Mesendoderm (in vitro differentiated cells): ENCODE results near the gene CDCP1.

ENCODE experiments used
- DNase-seq: peaks from one replicate; pipeline ENCODE4 v3.0.0; 2013
- H2AK5ac ChIP-seq: 2 replicates; pipeline ENCODE4 v1.6.1; 2013; ENCODE audit warnings: low read length, inconsistent platforms
- H2BK120ac ChIP-seq: 2 replicates; pipeline ENCODE4 v1.6.1; 2013; ENCODE audit warnings: low read depth, mild to moderate bottlenecking, low read length, moderate library complexity, mixed read lengths
- H2BK15ac ChIP-seq: replicated peaks from 2 replicates; pipeline ENCODE4 v1.6.1; 2013; ENCODE audit warnings: low read depth, mild to moderate bottlenecking, moderate library complexity
- H2BK5ac ChIP-seq: 2 replicates; pipeline ENCODE4 v1.6.1; 2013; ENCODE audit warnings: low read length, inconsistent platforms
- H3K18ac ChIP-seq: 2 replicates; pipeline ENCODE4 v1.6.1; 2013; ENCODE audit warnings: mild to moderate bottlenecking, low read length, mixed read lengths
- H3K23ac ChIP-seq: one replicate; pipeline ENCODE4 v1.6.1; 2013; ENCODE audit warnings: low read length
- H3K27ac ChIP-seq: 2 replicates; pipeline ENCODE4 v1.5.1; 2013; ENCODE audit warnings: low read depth, mild to moderate bottlenecking, inconsistent platforms, low read length, moderate library complexity
- H3K27me3 ChIP-seq: 2 replicates; pipeline ENCODE4 v1.6.1; 2013; ENCODE audit warnings: low read length, control low read depth, mild to moderate bottlenecking, inconsistent platforms; ENCODE audit not compliant: insufficient read depth, poor library complexity
- H3K36me3 ChIP-seq: 2 replicates; pipeline ENCODE4 v1.6.1; 2013; ENCODE audit warnings: low read length, inconsistent platforms; ENCODE audit not compliant: control insufficient read depth, insufficient read depth
- H3K4ac ChIP-seq: one replicate; pipeline ENCODE4 v1.6.1; 2013; ENCODE audit warnings: low read depth, mild to moderate bottlenecking, low read length, moderate library complexity
- H3K4me1 ChIP-seq: 2 replicates; pipeline ENCODE4 v1.6.1; 2013; ENCODE audit warnings: low read depth, low read length, inconsistent platforms; ENCODE audit not compliant: control insufficient read depth
- H3K4me2 ChIP-seq: 2 replicates; pipeline ENCODE4 v1.6.1; 2013; ENCODE audit warnings: low read length
- H3K4me3 ChIP-seq: 2 replicates; pipeline ENCODE4 v1.5.1; 2013; ENCODE audit warnings: mild to moderate bottlenecking, low read length
- H3K56ac ChIP-seq: one replicate; pipeline ENCODE4 v1.6.1; 2013; ENCODE audit warnings: low read length
- H3K79me1 ChIP-seq: 2 replicates; pipeline ENCODE4 v1.6.1; 2013; ENCODE audit warnings: low read length, inconsistent platforms
- H3K79me2 ChIP-seq: 2 replicates; pipeline ENCODE4 v1.6.1; 2013; ENCODE audit warnings: mild to moderate bottlenecking, low read length; ENCODE audit not compliant: control insufficient read depth, insufficient read depth
- H3K9ac ChIP-seq: 2 replicates; pipeline ENCODE4 v1.6.1; 2013; ENCODE audit warnings: low read length, inconsistent platforms
- H4K5ac ChIP-seq: one replicate; pipeline ENCODE4 v1.6.1; 2013; ENCODE audit warnings: low read length
- H4K8ac ChIP-seq: one replicate; pipeline ENCODE4 v1.6.1; 2013; ENCODE audit warnings: low read depth, mild to moderate bottlenecking, control low read depth, low read length, moderate library complexity
- WGBS: extraction: QIAGEN DNeasy Blood & Tissue Kit; methylation state at CpG from one replicate; pipeline ENCODE4 v1.1.7; 2013; ENCODE audit warnings: low lambda C conversion rate, missing lambda C conversion rate; ENCODE audit not compliant: insufficient coverage; ENCODE audit errors: extremely low coverage; 5-methylcytosine and 5-hydroxymethylcytosine counted together

Gene CDCP1

DNA sequence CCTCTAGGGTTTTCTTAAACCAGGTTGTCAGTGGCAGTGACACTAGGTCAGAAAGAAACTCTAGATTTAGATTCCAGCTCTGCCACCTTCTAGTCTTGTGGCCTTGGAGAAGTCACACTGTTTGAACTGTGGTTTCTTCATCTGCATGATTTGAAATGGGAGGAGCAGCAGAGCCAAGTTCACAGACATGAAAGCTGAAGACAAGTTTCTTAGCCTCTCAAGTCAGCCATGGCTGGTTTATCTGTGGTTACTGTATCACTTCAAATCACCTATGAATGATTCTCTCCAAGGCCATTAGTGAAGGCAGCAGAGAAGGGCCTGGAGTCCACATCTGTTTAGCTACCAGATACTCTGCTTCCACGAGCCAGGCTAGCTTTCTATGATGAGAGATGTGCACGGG is 104.5 kb downstream of the CDCP1 start:
- H2BK5ac ChIP-seq = no peak overlapping the region
- DNase-seq = no peak
- H3K27ac ChIP-seq = no peak overlapping the region
- H3K79me1 ChIP-seq = no peaks in the 10 kb centered on the region
- no peak overlapping the region for H3K4ac ChIP-seq
- no peak overlapping the region for H3K4me2 ChIP-seq
- H2AK5ac ChIP-seq = no peak overlapping the region
- no peak overlapping the region for H4K8ac ChIP-seq
- peaks cover 3% of the 10 kb centered on the region for H3K27me3 ChIP-seq
- no peak overlapping the region for H2BK15ac ChIP-seq
- H3K36me3 ChIP-seq = no peaks in the 10 kb centered on the region
- H2BK120ac ChIP-seq = no peak overlapping the region
- H3K4me3 ChIP-seq = no peak overlapping the region
- no peak overlapping the region for H3K18ac ChIP-seq
- H3K4me1 ChIP-seq = peaks cover 1% of the 10 kb centered on the region
- no peaks in the 10 kb centered on the region for H3K79me2 ChIP-seq
- H3K56ac ChIP-seq = no peak overlapping the region
- no CpG with 5 or more reads among the region's 2 CpGs for WGBS
- no peak overlapping the region for H3K23ac ChIP-seq
- H3K9ac ChIP-seq = no peak overlapping the region
- no peak overlapping the region for H4K5ac ChIP-seq

GRCh38 chr3:45037720-45038455 is 108.3 kb downstream of the CDCP1 start:
- no CpG with 5 or more reads among the region's 11 CpGs for WGBS
- Histone ChIP-seq H2BK5ac (no peak overlapping the region), H3K56ac (no peak overlapping the region), H3K79me1 (no peaks in the 10 kb centered on the region), H2BK15ac (no peak overlapping the region), H3K36me3 (no peaks in the 10 kb centered on the region), H3K9ac (no peak overlapping the region), H4K8ac (no peak overlapping the region), H3K4me2 (no peak overlapping the region), H3K4me3 (no peak overlapping the region), H3K27me3 (peaks cover 8% of the 10 kb centered on the region), H3K4ac (no peak overlapping the region), H3K18ac (no peak overlapping the region), H3K27ac (no peak overlapping the region), H3K23ac (no peak overlapping the region), H3K79me2 (no peaks in the 10 kb centered on the region), H2BK120ac (no peak overlapping the region), H2AK5ac (no peak overlapping the region), H4K5ac (no peak overlapping the region), H3K4me1 (no peaks in the 10 kb centered on the region)
- DNase-seq = peak; percentile 97

DNA sequence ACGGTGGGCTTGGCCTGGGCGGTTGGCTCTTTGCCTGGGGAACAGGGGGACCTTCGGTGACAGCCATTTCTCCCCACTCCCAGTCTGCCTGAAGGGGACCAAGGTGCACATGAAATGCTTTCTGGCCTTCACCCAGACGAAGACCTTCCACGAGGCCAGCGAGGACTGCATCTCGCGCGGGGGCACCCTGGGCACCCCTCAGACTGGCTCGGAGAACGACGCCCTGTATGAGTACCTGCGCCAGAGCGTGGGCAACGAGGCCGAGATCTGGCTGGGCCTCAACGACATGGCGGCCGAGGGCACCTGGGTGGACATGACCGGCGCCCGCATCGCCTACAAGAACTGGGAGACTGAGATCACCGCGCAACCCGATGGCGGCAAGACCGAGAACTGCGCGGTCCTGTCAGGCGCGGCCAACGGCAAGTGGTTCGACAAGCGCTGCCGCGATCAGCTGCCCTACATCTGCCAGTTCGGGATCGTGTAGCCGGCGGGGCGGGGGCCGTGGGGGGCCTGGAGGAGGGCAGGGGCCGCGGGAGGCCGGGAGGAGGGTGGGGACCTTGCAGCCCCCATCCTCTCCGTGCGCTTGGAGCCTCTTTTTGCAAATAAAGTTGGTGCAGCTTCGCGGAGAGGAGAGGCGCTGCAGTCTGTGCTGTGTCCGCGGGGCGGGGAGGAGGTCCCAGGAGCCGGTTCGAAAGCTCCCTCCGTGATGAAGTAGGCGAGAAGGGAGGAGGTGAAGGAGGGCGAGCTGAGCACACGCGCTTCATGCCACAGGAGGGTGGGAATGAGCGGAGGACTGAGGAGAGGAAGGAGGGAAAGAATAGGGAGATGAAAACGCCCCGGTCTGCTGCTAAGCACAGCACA is 110.5 kb downstream of the CDCP1 start:
- Histone ChIP-seq H2BK5ac (no peak overlapping the region), H4K8ac (no peak overlapping the region), H3K9ac (peak overlapping the region; percentile 26), H3K27ac (no peak overlapping the region), H2BK120ac (no peak overlapping the region), H3K79me1 (no peaks in the 10 kb centered on the region), H2BK15ac (no peak overlapping the region), H3K23ac (no peak overlapping the region), H2AK5ac (no peak overlapping the region), H3K36me3 (no peaks in the 10 kb centered on the region), H3K4ac (no peak overlapping the region), H4K5ac (no peak overlapping the region), H3K56ac (peak overlapping the region; percentile 58), H3K4me3 (no peak overlapping the region), H3K79me2 (no peaks in the 10 kb centered on the region), H3K4me2 (peak overlapping the region; percentile 45), H3K18ac (no peak overlapping the region), H3K27me3 (peaks cover 8% of the 10 kb centered on the region), H3K4me1 (no peaks in the 10 kb centered on the region)
- DNase-seq = peak; percentile 55
- WGBS = no CpG with 5 or more reads among the region's 64 CpGs

GRCh38 chr3:45034612-45035252 is 111.4 kb downstream of the CDCP1 start:
- Histone ChIP-seq H3K79me2 (no peaks in the 10 kb centered on the region), H2BK120ac (no peak overlapping the region), H3K27me3 (peaks cover 8% of the 10 kb centered on the region), H3K4ac (no peak overlapping the region), H2BK15ac (no peak overlapping the region), H3K4me1 (no peaks in the 10 kb centered on the region), H4K8ac (no peak overlapping the region), H3K23ac (no peak overlapping the region), H3K4me2 (no peak overlapping the region), H3K56ac (no peak overlapping the region), H2AK5ac (no peak overlapping the region), H3K36me3 (no peaks in the 10 kb centered on the region), H3K18ac (no peak overlapping the region), H3K27ac (no peak overlapping the region), H2BK5ac (no peak overlapping the region), H3K4me3 (no peak overlapping the region), H3K79me1 (no peaks in the 10 kb centered on the region), H3K9ac (no peak overlapping the region), H4K5ac (no peak overlapping the region)
- no CpG with 5 or more reads among the region's 3 CpGs for WGBS
- DNase-seq = no peak

GRCh38 chr3:45033791-45034190 is 112.4 kb downstream of the CDCP1 start:
- Histone ChIP-seq H3K27me3 (peaks cover 8% of the 10 kb centered on the region), H2BK5ac (no peak overlapping the region), H3K56ac (no peak overlapping the region), H2AK5ac (no peak overlapping the region), H2BK120ac (no peak overlapping the region), H3K4ac (no peak overlapping the region), H3K27ac (no peak overlapping the region), H3K9ac (no peak overlapping the region), H3K79me1 (no peaks in the 10 kb centered on the region), H3K4me2 (no peak overlapping the region), H3K36me3 (no peaks in the 10 kb centered on the region), H3K23ac (no peak overlapping the region), H3K4me3 (no peak overlapping the region), H4K5ac (no peak overlapping the region), H3K4me1 (no peaks in the 10 kb centered on the region), H4K8ac (no peak overlapping the region), H2BK15ac (no peak overlapping the region), H3K18ac (no peak overlapping the region), H3K79me2 (no peaks in the 10 kb centered on the region)
- DNase-seq = no peak
- WGBS = no CpG with 5 or more reads among the region's 6 CpGs
